Measurements from ENCODE around the gene IMPA2.

- TF ChIP-seq EZH2 (IDR thresholded peaks at IDR 0.05; ENCODE audit: borderline replicate concordance) = no peak
- TF ChIP-seq, protein P1, sequence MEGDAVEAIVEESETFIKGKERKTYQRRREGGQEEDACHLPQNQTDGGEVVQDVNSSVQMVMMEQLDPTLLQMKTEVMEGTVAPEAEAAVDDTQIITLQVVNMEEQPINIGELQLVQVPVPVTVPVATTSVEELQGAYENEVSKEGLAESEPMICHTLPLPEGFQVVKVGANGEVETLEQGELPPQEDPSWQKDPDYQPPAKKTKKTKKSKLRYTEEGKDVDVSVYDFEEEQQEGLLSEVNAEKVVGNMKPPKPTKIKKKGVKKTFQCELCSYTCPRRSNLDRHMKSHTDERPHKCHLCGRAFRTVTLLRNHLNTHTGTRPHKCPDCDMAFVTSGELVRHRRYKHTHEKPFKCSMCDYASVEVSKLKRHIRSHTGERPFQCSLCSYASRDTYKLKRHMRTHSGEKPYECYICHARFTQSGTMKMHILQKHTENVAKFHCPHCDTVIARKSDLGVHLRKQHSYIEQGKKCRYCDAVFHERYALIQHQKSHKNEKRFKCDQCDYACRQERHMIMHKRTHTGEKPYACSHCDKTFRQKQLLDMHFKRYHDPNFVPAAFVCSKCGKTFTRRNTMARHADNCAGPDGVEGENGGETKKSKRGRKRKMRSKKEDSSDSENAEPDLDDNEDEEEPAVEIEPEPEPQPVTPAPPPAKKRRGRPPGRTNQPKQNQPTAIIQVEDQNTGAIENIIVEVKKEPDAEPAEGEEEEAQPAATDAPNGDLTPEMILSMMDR (IDR thresholded peaks at IDR 0.05; ENCODE audit: poor library complexity) = no peak
These were observed 55.0 kb downstream of the IMPA2 start for GRCh38 chr18:12036201-12036751.

Data from hepatocyte (in vitro differentiated cells).